Measurements from ENCODE around the gene ADRA2C. TPM values are rescaled to one million over a fixed set of nuclear protein-coding genes. Genes with fewer than 3 reads are reported as not detected.

ADRA2C gene
- total and polyA plus RNA-seq, 2 of the 13 experiments (the other 11 are each of a cell fraction or from before 2014, with no cell fraction given) = 15.4 to 69.7 TPM

DNA sequence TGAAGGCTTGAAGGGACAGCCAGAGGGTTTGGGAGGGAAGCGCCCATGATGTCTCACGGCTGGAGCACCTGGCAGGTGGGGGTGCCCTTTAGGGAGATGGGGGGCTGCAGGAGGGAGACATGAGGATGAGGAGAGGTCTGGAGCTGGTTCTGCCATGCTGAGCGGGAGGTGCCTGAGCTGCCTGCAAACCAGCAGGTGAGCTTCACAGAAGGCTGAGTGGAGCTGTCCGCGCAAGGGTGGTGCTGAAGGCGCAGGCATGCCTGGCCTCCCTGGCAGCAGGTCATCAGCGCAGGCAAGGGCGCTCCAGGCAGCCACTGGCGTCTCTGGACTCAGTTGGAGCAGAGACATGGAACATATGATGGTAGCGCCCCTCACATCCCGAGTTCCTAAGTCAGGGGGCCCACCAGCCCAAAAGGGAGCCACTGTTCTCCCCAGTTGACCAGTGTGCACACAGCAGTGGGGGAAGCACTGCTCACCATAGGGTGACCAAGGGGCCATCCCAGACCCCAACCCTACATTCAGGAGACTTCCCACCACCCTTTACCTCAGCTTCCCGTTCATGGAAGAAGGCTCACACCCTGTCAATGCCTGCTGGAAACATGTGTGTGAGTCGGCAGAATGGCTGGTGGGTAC lies 25.8 kb downstream of the ADRA2C start (continued):
- peak; percentile 100 for TF ChIP-seq MIER2 (CRISPR knock-in tag; IDR thresholded peaks at IDR 0.05)
- TF ChIP-seq, protein P1, sequence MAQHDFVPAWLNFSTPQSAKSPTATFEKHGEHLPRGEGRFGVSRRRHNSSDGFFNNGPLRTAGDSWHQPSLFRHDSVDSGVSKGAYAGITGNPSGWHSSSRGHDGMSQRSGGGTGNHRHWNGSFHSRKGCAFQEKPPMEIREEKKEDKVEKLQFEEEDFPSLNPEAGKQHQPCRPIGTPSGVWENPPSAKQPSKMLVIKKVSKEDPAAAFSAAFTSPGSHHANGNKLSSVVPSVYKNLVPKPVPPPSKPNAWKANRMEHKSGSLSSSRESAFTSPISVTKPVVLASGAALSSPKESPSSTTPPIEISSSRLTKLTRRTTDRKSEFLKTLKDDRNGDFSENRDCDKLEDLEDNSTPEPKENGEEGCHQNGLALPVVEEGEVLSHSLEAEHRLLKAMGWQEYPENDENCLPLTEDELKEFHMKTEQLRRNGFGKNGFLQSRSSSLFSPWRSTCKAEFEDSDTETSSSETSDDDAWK (CRISPR knock-in tag; IDR thresholded peaks at IDR 0.05) = no peak
- TF ChIP-seq DNMT1 (CRISPR knock-in tag; IDR thresholded peaks at IDR 0.05) = no peak
- peak; percentile 85; the same call in 1 of the 2 replicates for TF ChIP-seq FOXK1 (CRISPR knock-in tag; IDR thresholded peaks at IDR 0.05; ENCODE audit: borderline replicate concordance, low read depth)
- peak; percentile 91 for TF ChIP-seq ARID2 (CRISPR knock-in tag; IDR thresholded peaks at IDR 0.05; ENCODE audit: borderline replicate concordance)
- TF ChIP-seq ZNF629 (CRISPR knock-in tag; conservative IDR thresholded peaks at IDR 0.05) = no peak
- TF ChIP-seq, protein P2, sequence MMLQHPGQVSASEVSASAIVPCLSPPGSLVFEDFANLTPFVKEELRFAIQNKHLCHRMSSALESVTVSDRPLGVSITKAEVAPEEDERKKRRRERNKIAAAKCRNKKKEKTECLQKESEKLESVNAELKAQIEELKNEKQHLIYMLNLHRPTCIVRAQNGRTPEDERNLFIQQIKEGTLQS (CRISPR knock-in tag; IDR thresholded peaks at IDR 0.05) = peak; percentile 79
- 0 out of 2 replicates have a peak, but pooled peaks have one; percentile 78 for TF ChIP-seq ZNF660 (CRISPR knock-in tag; IDR thresholded peaks at IDR 0.05; ENCODE audit: borderline replicate concordance, low read depth)
- TF ChIP-seq, protein P3, sequence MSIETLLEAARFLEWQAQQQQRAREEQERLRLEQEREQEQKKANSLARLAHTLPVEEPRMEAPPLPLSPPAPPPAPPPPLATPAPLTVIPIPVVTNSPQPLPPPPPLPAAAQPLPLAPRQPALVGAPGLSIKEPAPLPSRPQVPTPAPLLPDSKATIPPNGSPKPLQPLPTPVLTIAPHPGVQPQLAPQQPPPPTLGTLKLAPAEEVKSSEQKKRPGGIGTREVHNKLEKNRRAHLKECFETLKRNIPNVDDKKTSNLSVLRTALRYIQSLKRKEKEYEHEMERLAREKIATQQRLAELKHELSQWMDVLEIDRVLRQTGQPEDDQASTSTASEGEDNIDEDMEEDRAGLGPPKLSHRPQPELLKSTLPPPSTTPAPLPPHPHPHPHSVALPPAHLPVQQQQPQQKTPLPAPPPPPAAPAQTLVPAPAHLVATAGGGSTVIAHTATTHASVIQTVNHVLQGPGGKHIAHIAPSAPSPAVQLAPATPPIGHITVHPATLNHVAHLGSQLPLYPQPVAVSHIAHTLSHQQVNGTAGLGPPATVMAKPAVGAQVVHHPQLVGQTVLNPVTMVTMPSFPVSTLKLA (IDR thresholded peaks at IDR 0.05) = no peak
- TF ChIP-seq, protein P4, sequence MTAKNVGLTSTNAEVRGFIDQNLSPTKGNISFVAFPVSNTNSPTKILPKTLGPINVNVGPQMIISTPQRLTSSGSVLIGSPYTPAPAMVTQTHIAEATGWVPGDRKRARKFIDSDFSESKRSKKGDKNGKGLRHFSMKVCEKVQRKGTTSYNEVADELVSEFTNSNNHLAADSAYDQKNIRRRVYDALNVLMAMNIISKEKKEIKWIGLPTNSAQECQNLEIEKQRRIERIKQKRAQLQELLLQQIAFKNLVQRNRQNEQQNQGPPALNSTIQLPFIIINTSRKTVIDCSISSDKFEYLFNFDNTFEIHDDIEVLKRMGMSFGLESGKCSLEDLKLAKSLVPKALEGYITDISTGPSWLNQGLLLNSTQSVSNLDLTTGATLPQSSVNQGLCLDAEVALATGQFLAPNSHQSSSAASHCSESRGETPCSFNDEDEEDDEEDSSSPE (CRISPR knock-in tag; IDR thresholded peaks at IDR 0.05) = no peak
- TF ChIP-seq SRY (CRISPR knock-in tag; IDR thresholded peaks at IDR 0.05) = peak; percentile 97
- TF ChIP-seq RAD21 (CRISPR knock-in tag; IDR thresholded peaks at IDR 0.05) = no peak
- TF ChIP-seq BORCS8-MEF2B (CRISPR knock-in tag; IDR thresholded peaks at IDR 0.05) = peak; percentile 96
- TF ChIP-seq, protein P5, sequence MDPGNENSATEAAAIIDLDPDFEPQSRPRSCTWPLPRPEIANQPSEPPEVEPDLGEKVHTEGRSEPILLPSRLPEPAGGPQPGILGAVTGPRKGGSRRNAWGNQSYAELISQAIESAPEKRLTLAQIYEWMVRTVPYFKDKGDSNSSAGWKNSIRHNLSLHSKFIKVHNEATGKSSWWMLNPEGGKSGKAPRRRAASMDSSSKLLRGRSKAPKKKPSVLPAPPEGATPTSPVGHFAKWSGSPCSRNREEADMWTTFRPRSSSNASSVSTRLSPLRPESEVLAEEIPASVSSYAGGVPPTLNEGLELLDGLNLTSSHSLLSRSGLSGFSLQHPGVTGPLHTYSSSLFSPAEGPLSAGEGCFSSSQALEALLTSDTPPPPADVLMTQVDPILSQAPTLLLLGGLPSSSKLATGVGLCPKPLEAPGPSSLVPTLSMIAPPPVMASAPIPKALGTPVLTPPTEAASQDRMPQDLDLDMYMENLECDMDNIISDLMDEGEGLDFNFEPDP (CRISPR knock-in tag; conservative IDR thresholded peaks at IDR 0.05) = no peak
- no peak for TF ChIP-seq HNRNPLL (IDR thresholded peaks at IDR 0.05; ENCODE audit: low read depth, low read length, poor library complexity, severe bottlenecking)
- no peak for TF ChIP-seq ZNF850 (CRISPR knock-in tag; conservative IDR thresholded peaks at IDR 0.05)
- TF ChIP-seq ZNF337 (CRISPR knock-in tag; IDR thresholded peaks at IDR 0.05; ENCODE audit: borderline replicate concordance, low read depth) = no peak
- no peak for TF ChIP-seq GATA4 (IDR thresholded peaks at IDR 0.05; ENCODE audit: borderline replicate concordance, low read depth)
- no peak for TF ChIP-seq HMGA1 (CRISPR knock-in tag; conservative IDR thresholded peaks at IDR 0.05)
- peak; percentile 96; the same call in 1 of the 2 replicates for TF ChIP-seq ZNF558 (CRISPR knock-in tag; IDR thresholded peaks at IDR 0.05; ENCODE audit: borderline replicate concordance)
- TF ChIP-seq, protein P6, sequence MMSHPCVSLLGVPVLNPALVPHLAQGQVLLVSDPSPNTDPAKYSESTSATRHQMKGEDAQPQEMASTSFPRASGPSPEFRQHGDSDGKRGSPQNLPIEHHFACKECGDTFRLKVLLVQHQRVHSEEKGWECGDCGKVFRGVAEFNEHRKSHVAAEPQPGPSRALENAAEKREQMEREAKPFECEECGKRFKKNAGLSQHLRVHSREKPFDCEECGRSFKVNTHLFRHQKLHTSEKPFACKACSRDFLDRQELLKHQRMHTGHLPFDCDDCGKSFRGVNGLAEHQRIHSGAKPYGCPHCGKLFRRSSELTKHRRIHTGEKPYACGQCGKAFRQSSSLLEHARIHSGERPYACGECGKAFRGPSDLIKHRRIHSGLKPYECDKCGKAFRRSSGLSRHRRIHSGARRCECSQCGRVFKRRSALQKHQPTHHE (CRISPR knock-in tag; IDR thresholded peaks at IDR 0.05; ENCODE audit: borderline replicate concordance) = no peak
- TF ChIP-seq ZKSCAN5 (CRISPR knock-in tag; IDR thresholded peaks at IDR 0.05) = peak; percentile 80
- no peak for TF ChIP-seq ZNF746 (CRISPR knock-in tag; IDR thresholded peaks at IDR 0.05)

All from HepG2 (cell line).